NCI-H2029 treated with DMSO at 0.1 percent for 48 hours (cell line): Measurements from ENCODE around the gene ETFB.

Experiments used
- DNase-seq: peaks from one replicate; lab custom pipeline; 2025; lab: John Stamatoyannopoulos, UW

Gene ETFB

GRCh38 chr19:51372649-51373504 is 6.7 kb upstream of the ETFB start, which contains the start of gene NKG7:
NKG7 (minus strand) TSS chr19:51372654; CDS start chr19:51372535, 119 bp downstream.
- no peak for DNase-seq

GRCh38 chr19:51372021-51372648 is 5.9 kb upstream of the ETFB start:
- no peak for DNase-seq

- no peak for DNase-seq
These were observed 5.0 kb upstream of the ETFB start for GRCh38 chr19:51371186-51371690.

GRCh38 chr19:51370230-51370629 is 4.0 kb upstream of the ETFB start:
- DNase-seq, result no peak

- DNase-seq, result no peak
These were observed 2.4 kb upstream of the ETFB start, which contains the start of gene CLDND2 for GRCh38 chr19:51368366-51369282. CLDND2 (minus strand) TSS chr19:51369003; CDS start chr19:51368577, 426 bp downstream.

GRCh38 chr19:51367565-51368365 is 1.6 kb upstream of the ETFB start:
- DNase-seq, result peak; percentile 50

- no peak for DNase-seq
These were observed 1.0 kb upstream of the ETFB start for GRCh38 chr19:51367255-51367564.

GRCh38 chr19:51366389-51367254 is 434 bp upstream of the ETFB start:
- DNase-seq, result peak; percentile 80

- DNase-seq, result no peak
These were observed 800 bp downstream of the ETFB start for GRCh38 chr19:51365211-51365964.

- no peak for DNase-seq
These were observed 1.7 kb downstream of the ETFB start for GRCh38 chr19:51364200-51365106.

GRCh38 chr19:51361239-51361638 is 4.9 kb downstream of the ETFB start:
- DNase-seq, result no peak

- DNase-seq, result no peak
These were observed 6.9 kb downstream of the ETFB start for GRCh38 chr19:51359294-51359693.

- DNase-seq, result no peak
These were observed 8.2 kb downstream of the ETFB start for GRCh38 chr19:51357952-51358351.

- no peak for DNase-seq
These were observed 9.9 kb downstream of the ETFB start for GRCh38 chr19:51356159-51356801.

GRCh38 chr19:51354742-51355148 is 11.4 kb downstream of the ETFB start:
- DNase-seq, result no peak

- DNase-seq, result no peak
These were observed 12.0 kb downstream of the ETFB start for GRCh38 chr19:51354103-51354741.

- no peak for DNase-seq
These were observed 13.3 kb downstream of the ETFB start for GRCh38 chr19:51352783-51353360.
